Common myeloid progenitor, CD34-positive (primary cell): ENCODE results near the gene RAPGEF4.

Source experiments
- CTCF ChIA-PET: fragments of 350-600 bp; sonication (Branson Sonifier 250); formaldehyde crosslinking; loops from one replicate; lab custom pipeline; 2021; ENCODE audit warnings: antibody characterized with exemption; lab: Charles Lee
- POLR2A ChIA-PET: fragments of 350-600 bp; sonication (Branson Sonifier 250); formaldehyde crosslinking; loops from one replicate; lab custom pipeline; 2021; ENCODE audit warnings: antibody characterized with exemption; lab: Charles Lee
- DNase-seq, 3 donors: peaks; one replicate each; pipeline versions ENCODE4 v3.0.0 to v3.0.0-alpha.2; 2013
- H3K27ac ChIP-seq, 2 experiments: 1 replicate in 1 of 2; 2 replicates in 1 of 2; pipeline ENCODE4 v1.7.0; 2013; ENCODE audit warnings: inconsistent platforms in 2 of 2, low read length in 2 of 2, mild to moderate bottlenecking in 2 of 2, low read depth in 1 of 2, moderate library complexity in 1 of 2; ENCODE audit not compliant: severe bottlenecking in 2 of 2, insufficient read depth in 1 of 2, poor library complexity in 1 of 2
- H3K27me3 ChIP-seq, 5 experiments: replicated peaks in 2 of 5; 1 replicate in 3 of 5; 2 replicates in 2 of 5; pipeline versions ENCODE4 v1.6.1 to v1.7.0; 2013; ENCODE audit warnings: low read length in 4 of 5, mild to moderate bottlenecking in 2 of 5, moderate library complexity in 2 of 5, inconsistent platforms in 1 of 5; ENCODE audit not compliant: insufficient read depth in 5 of 5, control insufficient read depth in 4 of 5
- H3K36me3 ChIP-seq, 4 experiments: 1 replicate in 2 of 4; 2 replicates in 2 of 4; pipeline versions ENCODE4 v1.6.1 to v1.7.0; 2013; ENCODE audit warnings: low read length in 3 of 4, control low read depth in 1 of 4, mild to moderate bottlenecking in 1 of 4; ENCODE audit not compliant: control insufficient read depth in 4 of 4, insufficient read depth in 4 of 4
- H3K4me1 ChIP-seq, 4 experiments: 1 replicate in 3 of 4; 2 replicates in 1 of 4; pipeline versions ENCODE4 v1.6.1 to v1.7.1; 2013; ENCODE audit warnings: low read length in 3 of 4, mild to moderate bottlenecking in 3 of 4, control low read depth in 1 of 4, inconsistent platforms in 1 of 4, moderate library complexity in 1 of 4; ENCODE audit not compliant: control insufficient read depth in 4 of 4, insufficient read depth in 4 of 4; ENCODE audit errors: control extremely low read depth in 1 of 4
- H3K4me3 ChIP-seq, 7 experiments: 1 replicate in 4 of 7; 2 replicates in 3 of 7; pipeline versions ENCODE4 v1.5.1 to v1.7.0; 2013; ENCODE audit warnings: mild to moderate bottlenecking in 7 of 7, low read length in 6 of 7, moderate library complexity in 6 of 7, inconsistent platforms in 2 of 7, low read depth in 2 of 7, control low read depth in 1 of 7; ENCODE audit not compliant: insufficient read depth in 4 of 7, control insufficient read depth in 1 of 7; ENCODE audit errors: extremely low read depth in 1 of 7
- H3K9me3 ChIP-seq, 5 experiments: 1 replicate in 4 of 5; 2 replicates in 1 of 5; pipeline versions ENCODE4 v1.6.1 to v1.7.1; 2013; ENCODE audit warnings: low read length in 4 of 5, mild to moderate bottlenecking in 2 of 5, inconsistent platforms in 1 of 5, low read depth in 1 of 5, moderate library complexity in 1 of 5; ENCODE audit not compliant: control insufficient read depth in 4 of 5, insufficient read depth in 2 of 5; ENCODE audit errors: control extremely low read depth in 1 of 5
- WGBS: methylation state at CpG from one replicate; pipeline ENCODE4 v1.1.5; 2013; ENCODE audit not compliant: insufficient coverage; 5-methylcytosine and 5-hydroxymethylcytosine counted together

Gene RAPGEF4

DNA sequence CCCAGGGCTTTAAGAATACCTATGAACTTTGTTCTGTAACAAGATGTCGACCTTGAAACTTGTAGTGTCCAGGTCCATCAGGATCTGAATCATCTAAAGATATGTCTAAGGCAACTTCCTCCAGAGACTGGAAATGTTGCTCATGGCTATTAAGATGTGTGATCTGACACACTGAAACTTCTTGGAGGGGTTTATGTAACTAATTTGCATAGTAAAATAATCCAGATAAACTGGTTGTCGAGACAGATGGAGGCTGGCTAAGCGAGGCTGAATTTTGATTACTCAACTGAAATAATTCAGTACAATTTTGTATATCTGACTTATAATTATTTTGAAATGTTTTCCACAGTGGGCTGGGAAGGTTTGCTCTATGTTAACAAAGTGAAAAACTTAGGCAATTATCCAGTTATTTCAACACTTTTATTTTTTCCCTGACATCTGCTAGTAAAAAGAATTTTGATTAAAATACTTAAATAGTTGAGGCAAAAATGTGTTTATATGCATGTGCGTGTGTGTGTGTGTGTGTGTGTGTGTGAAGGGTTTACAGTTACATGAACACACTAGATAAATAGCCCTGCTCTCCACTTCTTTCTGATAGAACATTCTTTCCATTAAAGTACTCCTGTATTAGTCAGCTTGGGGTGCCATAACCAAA is 328.6 kb downstream of the RAPGEF4 start:
- no peaks in the 10 kb centered on the region for H3K9me3 ChIP-seq
- peaks cover 0 to 3% (median 0%) of the 10 kb centered on the region in 5 experiments for H3K27me3 ChIP-seq
- no peak overlapping the region for H3K27ac ChIP-seq
- DNase-seq = no peak
- no peaks in the 10 kb centered on the region for H3K36me3 ChIP-seq
- POLR2A ChIA-PET = no interaction called here
- CTCF ChIA-PET = no interaction called here
- H3K4me3 ChIP-seq = no peak overlapping the region
- H3K4me1 ChIP-seq = peaks cover 0 to 10% (median 3%) of the 10 kb centered on the region in 4 experiments
- 100% methylated on average over 1 of the region's 4 CpGs for WGBS

DNA sequence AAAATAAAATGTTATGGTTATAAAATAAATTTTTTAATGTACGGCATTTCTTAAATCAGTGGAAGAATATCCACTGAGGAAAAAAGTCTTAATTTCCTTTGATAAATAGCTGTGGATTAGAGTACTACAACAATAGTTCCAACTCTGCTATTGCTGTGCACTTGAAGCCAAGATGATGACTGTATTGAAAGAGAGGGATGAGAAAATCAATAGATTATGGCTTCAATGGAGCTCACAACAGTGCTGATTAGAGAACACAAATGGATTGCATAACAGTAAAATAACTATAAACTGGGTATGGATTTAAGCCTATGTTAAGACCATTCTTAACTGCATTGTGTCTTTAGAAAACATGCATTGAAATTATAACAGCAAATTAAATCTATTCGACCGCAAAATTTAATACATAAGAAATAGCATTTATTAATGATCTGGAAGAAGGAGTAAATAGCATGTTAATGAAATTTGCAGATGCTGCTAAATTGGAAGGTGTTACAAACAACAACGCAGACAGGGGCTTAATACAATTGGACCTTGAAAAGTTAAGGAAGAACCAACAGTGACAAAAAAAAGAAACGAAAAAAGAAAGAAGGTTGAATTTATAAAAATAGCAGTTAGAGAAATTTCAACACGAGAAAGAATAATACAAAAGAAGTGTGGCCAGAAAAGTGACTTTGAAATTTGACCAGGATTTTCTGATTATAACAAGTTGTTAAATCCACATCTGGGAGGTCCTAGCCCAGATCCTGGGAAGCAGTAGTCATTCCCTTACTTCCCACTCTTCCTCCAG is 331.4 kb downstream of the RAPGEF4 start:
- ChIA-PET CTCF (no interaction called here), POLR2A (no interaction called here)
- no peak overlapping the region for H3K4me3 ChIP-seq
- 97% methylated on average over 3 of the region's 6 CpGs for WGBS
- no peak overlapping the region for H3K27ac ChIP-seq
- peaks cover 0 to 3% (median 0%) of the 10 kb centered on the region in 5 experiments for H3K27me3 ChIP-seq
- H3K9me3 ChIP-seq = no peaks in the 10 kb centered on the region
- H3K36me3 ChIP-seq = no peaks in the 10 kb centered on the region
- no peaks in the 10 kb centered on the region for H3K4me1 ChIP-seq
- DNase-seq = no peak

DNA sequence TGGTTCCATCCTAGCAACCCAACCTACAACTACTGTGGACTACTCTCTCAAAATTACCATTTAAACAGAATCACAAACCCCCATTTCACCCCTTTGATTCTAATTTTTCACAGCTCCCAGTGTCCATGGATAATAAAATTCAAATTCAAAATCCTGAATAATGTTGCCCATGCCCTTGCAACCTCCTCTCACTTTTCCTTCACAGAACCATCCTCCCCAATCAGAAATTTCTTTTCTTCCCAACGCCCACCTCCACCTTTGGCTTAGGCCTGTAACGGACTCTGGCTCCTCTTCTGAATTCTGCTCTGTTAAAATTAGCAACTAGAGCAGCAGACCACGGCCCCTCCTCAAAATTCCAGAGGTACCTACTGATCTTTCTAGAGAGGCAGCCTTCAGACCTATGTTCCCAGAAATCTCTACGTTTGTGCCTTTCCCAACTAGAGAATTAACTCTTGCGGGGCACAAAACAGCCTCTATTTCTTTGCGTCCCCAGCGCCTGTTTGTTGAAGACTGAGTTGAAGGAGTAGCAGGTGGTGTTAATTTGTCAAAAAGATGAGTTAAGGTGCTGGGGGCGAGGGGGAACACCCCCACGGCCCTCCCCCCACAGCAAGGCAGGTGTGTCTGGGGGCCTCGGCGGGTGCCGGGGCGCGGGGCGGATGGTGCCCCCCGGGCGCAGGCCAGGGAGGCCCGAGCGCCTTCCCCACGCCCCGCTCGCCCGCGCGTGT is 339.6 kb downstream of the RAPGEF4 start:
- ChIA-PET CTCF (no interaction called here), POLR2A (interaction anchor here (0.6 kb wide), 1 partner anchor 89 kb away, joined by 6 read pairs; no protein-coding TSS in a partner anchor)
- DNase-seq = no peak
- peak overlapping the region; percentile 89 to 97 for H3K27ac ChIP-seq
- peaks cover 4 to 20% (median 12%) of the 10 kb centered on the region in 4 experiments for H3K4me1 ChIP-seq
- H3K4me3 ChIP-seq = peak overlapping the region; percentile 67 to 93 (median 81)
- no peaks in the 10 kb centered on the region for H3K27me3 ChIP-seq
- peaks cover 0 to 3% (median 0%) of the 10 kb centered on the region in 4 experiments for H3K36me3 ChIP-seq
- 10% methylated on average over 18 of the region's 25 CpGs for WGBS
- no peaks in the 10 kb centered on the region for H3K9me3 ChIP-seq

DNA sequence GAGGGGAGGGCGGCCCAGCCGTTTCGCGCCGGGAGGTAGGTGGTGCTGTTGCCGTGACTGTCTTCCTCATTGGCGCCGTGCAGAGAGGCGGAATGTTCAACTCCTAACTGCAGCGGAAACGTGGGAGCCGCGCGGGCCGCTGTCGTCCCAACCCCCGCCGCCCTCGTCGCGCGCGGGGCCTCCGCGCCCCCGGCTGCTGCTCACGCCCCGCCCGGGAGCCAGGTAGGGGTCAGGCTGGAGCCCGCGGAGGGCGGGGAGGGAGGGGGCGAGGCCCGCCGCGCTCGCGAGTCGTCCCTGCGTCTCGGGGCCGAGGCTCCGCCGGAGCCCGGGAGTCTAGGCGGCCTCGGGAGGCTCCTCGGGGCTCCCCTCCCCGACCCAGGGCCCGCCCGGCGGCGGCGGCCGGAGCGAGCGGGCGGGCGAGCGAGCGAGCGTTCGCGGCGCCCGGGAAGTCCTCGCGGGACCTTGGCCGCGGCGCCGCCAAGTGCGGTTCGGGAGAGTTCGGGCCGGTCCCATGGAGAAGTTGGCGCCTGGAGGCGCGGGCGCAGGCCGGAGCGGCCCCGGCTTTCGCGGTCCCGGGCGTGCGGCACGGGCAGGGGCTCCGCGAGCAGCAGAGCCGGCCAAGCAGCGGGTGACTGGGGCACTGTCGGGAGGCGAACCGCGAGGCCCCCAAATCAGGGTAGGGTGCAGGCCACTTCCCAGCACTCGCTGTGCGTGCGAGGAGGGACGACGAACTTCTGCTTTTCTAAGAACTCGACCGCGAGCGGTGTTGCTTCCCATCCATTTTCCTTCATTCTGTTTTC is 340.3 kb downstream of the RAPGEF4 start, which contains the start of gene MAP3K20:
MAP3K20 (plus strand) TSS at position 66 of the 800 bp plus-strand sequence. CDS start 15,186 bp downstream, outside the sequence.
- H3K36me3 ChIP-seq = peaks cover 0 to 5% (median 0%) of the 10 kb centered on the region in 4 experiments
- peaks cover 4 to 20% (median 12%) of the 10 kb centered on the region in 4 experiments for H3K4me1 ChIP-seq
- H3K27me3 ChIP-seq = no peaks in the 10 kb centered on the region
- peak within 1 kb of the TSS; percentile 67 to 93 (median 81) for H3K4me3 ChIP-seq
- 0% methylated on average over 93 of the region's 106 CpGs for whole genome bisulfite sequencing
- ChIA-PET CTCF (no interaction called here), POLR2A (no interaction called here)
- peak; percentile 86 to 96 (median 95) for DNase-seq
- H3K9me3 ChIP-seq = no peaks in the 10 kb centered on the region
- peak within 1 kb of the TSS; percentile 89 to 97 for H3K27ac ChIP-seq

DNA sequence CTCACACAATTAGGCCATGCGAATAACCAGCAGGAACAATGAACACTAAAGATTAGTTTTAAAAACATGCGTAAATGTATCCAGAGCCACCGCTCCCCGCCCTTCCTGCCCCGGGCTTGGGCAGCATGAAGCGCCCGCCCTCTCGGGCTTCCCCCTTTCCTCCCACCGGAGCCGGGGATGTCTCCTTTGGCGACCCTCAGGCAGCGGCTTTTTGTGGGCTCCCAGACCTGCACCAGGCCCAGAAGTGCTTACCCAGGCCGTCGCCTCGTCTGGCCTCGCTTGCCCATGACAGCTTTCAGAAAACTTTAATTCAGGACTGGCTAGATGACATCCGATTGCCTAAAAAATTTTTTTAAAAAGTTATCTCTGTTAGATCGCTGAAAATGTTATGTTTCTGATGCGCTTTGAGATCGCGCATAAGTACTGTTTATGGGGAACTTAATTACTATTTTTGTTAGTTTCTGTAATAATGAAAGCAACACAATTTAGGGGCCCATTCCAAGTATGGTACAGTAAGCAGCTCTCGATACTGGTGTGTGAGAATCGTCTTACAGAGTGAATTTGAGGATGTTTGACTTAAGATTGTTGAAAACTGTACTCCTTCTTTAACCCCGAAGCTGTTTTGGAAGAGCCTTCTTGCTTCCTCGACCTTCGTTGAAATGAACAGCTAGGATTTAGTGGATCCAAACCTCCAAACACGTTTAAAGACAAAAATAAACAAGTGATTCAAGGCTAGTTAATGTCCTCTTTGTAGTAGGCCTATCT is 341.1 kb downstream of the RAPGEF4 start:
- Histone ChIP-seq H3K4me3 (peak overlapping the region; percentile 67 to 93 (median 81)), H3K27me3 (no peaks in the 10 kb centered on the region), H3K4me1 (peaks cover 4 to 20% (median 12%) of the 10 kb centered on the region in 4 experiments), H3K36me3 (peaks cover 0 to 6% (median 4%) of the 10 kb centered on the region in 4 experiments), H3K9me3 (no peaks in the 10 kb centered on the region), H3K27ac (peak overlapping the region; percentile 89 to 97)
- WGBS = 5% methylated on average over 25 of the region's 27 CpGs
- POLR2A ChIA-PET = no interaction called here
- CTCF ChIA-PET = no interaction called here
- no peak for DNase-seq
